Subcutaneous adipose tissue (tissue), 4 donors: ENCODE results near the gene RIMS1. TPM values are rescaled to one million over a fixed set of nuclear protein-coding genes. Genes with fewer than 3 reads are reported as not detected.

Source experiments
- total RNA-seq, 4 donors: library from RNA; depleted of rRNA; stranded (reverse); fragments of >200 nt; gene quantifications; one replicate each; pipeline ENCODE4 v1.1.0, GENCODE V29; 2016
- TF ChIP-seq, protein P1 (sequence below): fragments of 450-650 bp; IDR thresholded peaks from one replicate; pipeline ENCODE4 v1.5.1; 2016; ENCODE audit warnings: low read depth, mild to moderate bottlenecking, control low read depth, antibody characterized with exemption, moderate library complexity

The RIMS1 gene
- total RNA-seq, 4 donors from 2014 or later, result 0.19 to 2.1 (median 1.3) TPM

- TF ChIP-seq, protein P1, sequence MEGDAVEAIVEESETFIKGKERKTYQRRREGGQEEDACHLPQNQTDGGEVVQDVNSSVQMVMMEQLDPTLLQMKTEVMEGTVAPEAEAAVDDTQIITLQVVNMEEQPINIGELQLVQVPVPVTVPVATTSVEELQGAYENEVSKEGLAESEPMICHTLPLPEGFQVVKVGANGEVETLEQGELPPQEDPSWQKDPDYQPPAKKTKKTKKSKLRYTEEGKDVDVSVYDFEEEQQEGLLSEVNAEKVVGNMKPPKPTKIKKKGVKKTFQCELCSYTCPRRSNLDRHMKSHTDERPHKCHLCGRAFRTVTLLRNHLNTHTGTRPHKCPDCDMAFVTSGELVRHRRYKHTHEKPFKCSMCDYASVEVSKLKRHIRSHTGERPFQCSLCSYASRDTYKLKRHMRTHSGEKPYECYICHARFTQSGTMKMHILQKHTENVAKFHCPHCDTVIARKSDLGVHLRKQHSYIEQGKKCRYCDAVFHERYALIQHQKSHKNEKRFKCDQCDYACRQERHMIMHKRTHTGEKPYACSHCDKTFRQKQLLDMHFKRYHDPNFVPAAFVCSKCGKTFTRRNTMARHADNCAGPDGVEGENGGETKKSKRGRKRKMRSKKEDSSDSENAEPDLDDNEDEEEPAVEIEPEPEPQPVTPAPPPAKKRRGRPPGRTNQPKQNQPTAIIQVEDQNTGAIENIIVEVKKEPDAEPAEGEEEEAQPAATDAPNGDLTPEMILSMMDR, result no peak
Observed at GRCh38 chr6:72133324-72133723, 247.0 kb downstream of the RIMS1 start.

DNA sequence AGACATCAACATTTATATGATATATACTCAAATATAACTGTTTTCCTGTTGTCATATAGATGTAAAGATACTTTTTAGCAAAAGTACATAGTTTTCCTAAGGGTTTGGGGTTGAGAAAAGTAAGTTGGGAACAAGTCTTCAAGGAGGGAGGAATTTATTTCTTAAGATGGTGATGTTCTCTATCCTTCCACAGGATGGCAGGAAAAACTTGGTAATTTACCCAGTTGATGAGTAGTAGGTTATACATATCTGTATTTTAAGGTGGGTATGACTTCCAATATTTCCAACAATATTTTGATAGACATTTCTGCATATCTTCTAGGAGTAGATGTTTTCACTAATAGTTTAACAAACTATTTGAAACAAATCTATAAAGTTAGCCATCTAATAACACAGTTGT is 254.4 kb downstream of the RIMS1 start:
- TF ChIP-seq, protein P1, result no peak

DNA sequence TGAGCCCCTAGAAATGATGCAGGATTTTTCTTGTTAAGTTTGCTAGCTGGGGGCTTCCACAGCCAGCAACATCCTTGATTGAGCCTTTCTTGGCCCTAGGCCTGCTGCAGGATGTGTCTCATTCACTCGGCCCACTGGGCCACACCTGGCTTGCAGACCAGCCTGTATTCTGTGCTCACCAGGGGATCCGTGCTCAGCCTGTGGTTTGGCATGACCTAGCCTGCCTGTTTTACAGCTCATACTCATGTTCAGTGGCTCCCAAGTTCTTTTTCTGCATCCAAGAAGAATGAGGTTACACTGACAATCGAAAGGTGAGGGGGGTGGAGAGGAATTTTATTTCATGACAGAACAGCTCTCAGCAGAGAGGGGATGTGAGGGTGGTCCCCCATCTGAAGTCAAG is 263.4 kb downstream of the RIMS1 start:
- TF ChIP-seq, protein P1, result no peak

DNA sequence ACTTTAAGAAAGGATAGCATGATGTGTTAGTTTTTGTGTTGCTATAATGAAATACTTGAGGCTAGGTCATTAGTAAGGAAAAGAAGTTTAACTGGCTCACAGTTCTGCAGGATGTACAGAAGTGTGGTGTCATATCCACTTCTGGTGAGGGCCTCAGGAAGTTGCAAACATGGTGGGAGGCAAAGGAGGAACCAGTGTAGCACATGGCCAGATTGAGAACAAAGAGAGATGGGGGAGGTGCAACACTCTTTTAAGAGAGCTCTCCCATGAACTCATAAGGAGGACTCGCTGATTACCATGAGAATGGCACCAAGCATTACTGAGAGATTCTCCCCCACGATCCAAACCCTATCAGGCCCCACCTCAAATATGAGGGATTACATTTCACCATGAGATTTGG is 265.4 kb downstream of the RIMS1 start:
- TF ChIP-seq, protein P1, result no peak

DNA sequence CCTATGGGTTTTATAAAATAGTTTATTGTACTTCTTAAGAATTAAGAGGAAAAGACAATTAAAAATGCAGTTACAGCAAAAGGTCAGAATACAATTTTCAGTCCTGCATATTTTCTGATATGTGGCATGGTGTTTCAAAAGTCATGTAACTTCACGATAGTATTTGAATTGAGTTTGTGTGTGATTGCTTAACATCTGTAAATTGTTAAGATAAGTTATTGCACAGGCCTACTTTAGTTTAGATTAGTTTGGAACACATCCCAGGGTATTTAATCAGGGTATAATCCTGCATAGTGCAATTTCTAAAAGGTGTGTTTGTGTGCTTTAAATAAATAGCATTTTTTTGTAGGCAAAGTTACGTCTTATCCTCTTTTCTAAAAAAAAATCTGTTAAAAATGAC is 289.6 kb downstream of the RIMS1 start:
- TF ChIP-seq, protein P1, result no peak

GRCh38 chr6:72182337-72183246 is 296.2 kb downstream of the RIMS1 start:
- TF ChIP-seq, protein P1, result no peak

- TF ChIP-seq, protein P1, result no peak
Observed at GRCh38 chr6:72203983-72204382, 317.6 kb downstream of the RIMS1 start.
